ENCODE results near the gene RHOJ.
"Not testable (repeated sequence)": the region's sequence is repeated elsewhere in the genome, so short reads cannot be mapped to it uniquely, and the experiment has no call there.

RHOJ gene

GRCh38 chr14:63204407-63205043 lies at the start of gene RHOJ:
Gene RHOJ (plus strand): TSS chr14:63204443. CDS start chr14:63204870, 427 bp downstream.
- H3K27me3 ChIP-seq (ENCODE audit: insufficient read depth, low read length): no peaks in the 10 kb centered on the region
- no peaks in the 10 kb centered on the region for H3K36me3 ChIP-seq (ENCODE audit: insufficient read depth, low read length)
- peak within 1 kb of the TSS; percentile 62 for H3K4me3 ChIP-seq (ENCODE audit: low read depth, low read length)
- H2AFZ ChIP-seq (ENCODE audit: low read length, unreplicated experiment): peak within 1 kb of the TSS; percentile 62
- peak within 1 kb of the TSS; percentile 39 for H3K27ac ChIP-seq (ENCODE audit: low read depth, low read length)
- peaks cover 14% of the 10 kb centered on the region for H3K4me1 ChIP-seq (ENCODE audit: control insufficient read depth, insufficient read depth, low read length, unreplicated experiment)
- H3K79me2 ChIP-seq (ENCODE audit: control insufficient read depth, insufficient read depth, low read length, unreplicated experiment): no peaks in the 10 kb centered on the region

- H3K4me3 ChIP-seq (ENCODE audit: low read depth, low read length): no peak overlapping the region
- H3K4me1 ChIP-seq (ENCODE audit: control insufficient read depth, insufficient read depth, low read length, unreplicated experiment): no peaks in the 10 kb centered on the region
- H3K36me3 ChIP-seq (ENCODE audit: insufficient read depth, low read length): no peaks in the 10 kb centered on the region
- H3K27ac ChIP-seq (ENCODE audit: low read depth, low read length): no peak overlapping the region
- H3K27me3 ChIP-seq (ENCODE audit: insufficient read depth, low read length): no peaks in the 10 kb centered on the region
- no peaks in the 10 kb centered on the region for H3K79me2 ChIP-seq (ENCODE audit: control insufficient read depth, insufficient read depth, low read length, unreplicated experiment)
- no peak overlapping the region for H2AFZ ChIP-seq (ENCODE audit: low read length, unreplicated experiment)
Measured at GRCh38 chr14:63155511-63156185, 48.6 kb upstream of the RHOJ start.

GRCh38 chr14:63157195-63157594 lies 47.0 kb upstream of the RHOJ start:
- Histone ChIP-seq H3K79me2 (ENCODE audit: control insufficient read depth, insufficient read depth, low read length, unreplicated experiment) (no peaks in the 10 kb centered on the region), H3K4me1 (ENCODE audit: control insufficient read depth, insufficient read depth, low read length, unreplicated experiment) (no peaks in the 10 kb centered on the region), H2AFZ (ENCODE audit: low read length, unreplicated experiment) (no peak overlapping the region), H3K36me3 (ENCODE audit: insufficient read depth, low read length) (no peaks in the 10 kb centered on the region), H3K27me3 (ENCODE audit: insufficient read depth, low read length) (no peaks in the 10 kb centered on the region), H3K4me3 (ENCODE audit: low read depth, low read length) (no peak overlapping the region), H3K27ac (ENCODE audit: low read depth, low read length) (no peak overlapping the region)

- Histone ChIP-seq H3K36me3 (ENCODE audit: insufficient read depth, low read length) (no peaks in the 10 kb centered on the region), H2AFZ (ENCODE audit: low read length, unreplicated experiment) (no peak overlapping the region), H3K4me1 (ENCODE audit: control insufficient read depth, insufficient read depth, low read length, unreplicated experiment) (no peaks in the 10 kb centered on the region), H3K27me3 (ENCODE audit: insufficient read depth, low read length) (no peaks in the 10 kb centered on the region), H3K27ac (ENCODE audit: low read depth, low read length) (no peak overlapping the region), H3K4me3 (ENCODE audit: low read depth, low read length) (no peak overlapping the region), H3K79me2 (ENCODE audit: control insufficient read depth, insufficient read depth, low read length, unreplicated experiment) (no peaks in the 10 kb centered on the region)
Measured at GRCh38 chr14:63163306-63163705, 40.9 kb upstream of the RHOJ start.

- H3K27ac ChIP-seq (ENCODE audit: low read depth, low read length): no peak overlapping the region
- H3K4me1 ChIP-seq (ENCODE audit: control insufficient read depth, insufficient read depth, low read length, unreplicated experiment): no peaks in the 10 kb centered on the region
- H2AFZ ChIP-seq (ENCODE audit: low read length, unreplicated experiment): no peak overlapping the region
- H3K36me3 ChIP-seq (ENCODE audit: insufficient read depth, low read length): no peaks in the 10 kb centered on the region
- H3K4me3 ChIP-seq (ENCODE audit: low read depth, low read length): no peak overlapping the region
- H3K79me2 ChIP-seq (ENCODE audit: control insufficient read depth, insufficient read depth, low read length, unreplicated experiment): no peaks in the 10 kb centered on the region
- H3K27me3 ChIP-seq (ENCODE audit: insufficient read depth, low read length): no peaks in the 10 kb centered on the region
Measured at GRCh38 chr14:63164108-63164683, 40.0 kb upstream of the RHOJ start.

- not testable (repeated sequence) for H3K79me2 ChIP-seq (ENCODE audit: control insufficient read depth, insufficient read depth, low read length, unreplicated experiment); H3K27ac ChIP-seq (ENCODE audit: low read depth, low read length); H3K36me3 ChIP-seq (ENCODE audit: insufficient read depth, low read length); H3K27me3 ChIP-seq (ENCODE audit: insufficient read depth, low read length); H2AFZ ChIP-seq (ENCODE audit: low read length, unreplicated experiment); H3K4me3 ChIP-seq (ENCODE audit: low read depth, low read length); H3K4me1 ChIP-seq (ENCODE audit: control insufficient read depth, insufficient read depth, low read length, unreplicated experiment)
Measured at GRCh38 chr14:63165267-63165666, 39.0 kb upstream of the RHOJ start.

GRCh38 chr14:63167044-63167443 lies 37.2 kb upstream of the RHOJ start:
- no peaks in the 10 kb centered on the region for H3K36me3 ChIP-seq (ENCODE audit: insufficient read depth, low read length)
- H2AFZ ChIP-seq (ENCODE audit: low read length, unreplicated experiment): no peak overlapping the region
- no peaks in the 10 kb centered on the region for H3K4me1 ChIP-seq (ENCODE audit: control insufficient read depth, insufficient read depth, low read length, unreplicated experiment)
- no peaks in the 10 kb centered on the region; the same call in 1 of the 2 replicates for H3K27me3 ChIP-seq (ENCODE audit: insufficient read depth, low read length)
- no peak overlapping the region for H3K4me3 ChIP-seq (ENCODE audit: low read depth, low read length)
- no peak overlapping the region for H3K27ac ChIP-seq (ENCODE audit: low read depth, low read length)
- no peaks in the 10 kb centered on the region for H3K79me2 ChIP-seq (ENCODE audit: control insufficient read depth, insufficient read depth, low read length, unreplicated experiment)

GRCh38 chr14:63174760-63175191 lies 29.5 kb upstream of the RHOJ start:
- H3K4me1 ChIP-seq (ENCODE audit: control insufficient read depth, insufficient read depth, low read length, unreplicated experiment): peaks cover 6% of the 10 kb centered on the region
- H2AFZ ChIP-seq (ENCODE audit: low read length, unreplicated experiment): peak overlapping the region; percentile 50
- H3K4me3 ChIP-seq (ENCODE audit: low read depth, low read length): peak overlapping the region; percentile 5; the same call in 1 of the 2 replicates
- H3K27me3 ChIP-seq (ENCODE audit: insufficient read depth, low read length): peaks cover 10% of the 10 kb centered on the region; the same call in 1 of the 2 replicates
- H3K79me2 ChIP-seq (ENCODE audit: control insufficient read depth, insufficient read depth, low read length, unreplicated experiment): no peaks in the 10 kb centered on the region
- no peak overlapping the region for H3K27ac ChIP-seq (ENCODE audit: low read depth, low read length)
- no peaks in the 10 kb centered on the region for H3K36me3 ChIP-seq (ENCODE audit: insufficient read depth, low read length)

GRCh38 chr14:63175531-63175930 lies 28.7 kb upstream of the RHOJ start:
- H3K4me3 ChIP-seq (ENCODE audit: low read depth, low read length): no peak overlapping the region
- H3K27ac ChIP-seq (ENCODE audit: low read depth, low read length): no peak overlapping the region
- H3K79me2 ChIP-seq (ENCODE audit: control insufficient read depth, insufficient read depth, low read length, unreplicated experiment): no peaks in the 10 kb centered on the region
- H3K4me1 ChIP-seq (ENCODE audit: control insufficient read depth, insufficient read depth, low read length, unreplicated experiment): peaks cover 6% of the 10 kb centered on the region
- H2AFZ ChIP-seq (ENCODE audit: low read length, unreplicated experiment): no peak overlapping the region
- H3K36me3 ChIP-seq (ENCODE audit: insufficient read depth, low read length): no peaks in the 10 kb centered on the region
- peaks cover 10% of the 10 kb centered on the region; the same call in 1 of the 2 replicates for H3K27me3 ChIP-seq (ENCODE audit: insufficient read depth, low read length)

GRCh38 chr14:63178912-63179311 lies 25.3 kb upstream of the RHOJ start:
- no peak overlapping the region for H3K4me3 ChIP-seq (ENCODE audit: low read depth, low read length)
- H3K27me3 ChIP-seq (ENCODE audit: insufficient read depth, low read length): peaks cover 7% of the 10 kb centered on the region; the same call in 1 of the 2 replicates
- no peak overlapping the region for H3K27ac ChIP-seq (ENCODE audit: low read depth, low read length)
- no peak overlapping the region for H2AFZ ChIP-seq (ENCODE audit: low read length, unreplicated experiment)
- H3K4me1 ChIP-seq (ENCODE audit: control insufficient read depth, insufficient read depth, low read length, unreplicated experiment): peaks cover 6% of the 10 kb centered on the region
- H3K79me2 ChIP-seq (ENCODE audit: control insufficient read depth, insufficient read depth, low read length, unreplicated experiment): no peaks in the 10 kb centered on the region
- no peaks in the 10 kb centered on the region for H3K36me3 ChIP-seq (ENCODE audit: insufficient read depth, low read length)

- H2AFZ ChIP-seq (ENCODE audit: low read length, unreplicated experiment): no peak overlapping the region
- H3K4me3 ChIP-seq (ENCODE audit: low read depth, low read length): no peak overlapping the region
- no peak overlapping the region for H3K27ac ChIP-seq (ENCODE audit: low read depth, low read length)
- H3K27me3 ChIP-seq (ENCODE audit: insufficient read depth, low read length): peaks cover 6% of the 10 kb centered on the region; the same call in 1 of the 2 replicates
- H3K36me3 ChIP-seq (ENCODE audit: insufficient read depth, low read length): no peaks in the 10 kb centered on the region
- H3K4me1 ChIP-seq (ENCODE audit: control insufficient read depth, insufficient read depth, low read length, unreplicated experiment): peaks cover 6% of the 10 kb centered on the region
- no peaks in the 10 kb centered on the region for H3K79me2 ChIP-seq (ENCODE audit: control insufficient read depth, insufficient read depth, low read length, unreplicated experiment)
Measured at GRCh38 chr14:63179383-63179782, 24.9 kb upstream of the RHOJ start.
